Right renal pelvis (tissue), 4 donors: ENCODE results near the gene CIB4. TPM values are rescaled to one million over a fixed set of nuclear protein-coding genes. Genes with fewer than 3 reads are reported as not detected.

Experiments used
- DNase-seq, 4 donors: peaks; one replicate each; pipeline ENCODE4 v3.0.0-alpha.2; 2013; ENCODE audit warnings: low read depth in 4 of 4, low spot score in 3 of 4, missing footprints in 1 of 4
- polyA plus RNA-seq, 4 donors: library from polyadenylated mRNA; unstranded; fragments of 120-200 nt; gene quantifications; one replicate each; pipeline ENCODE4 v1.2.1, GENCODE V29; 2013; ENCODE audit not compliant: insufficient read length in 4 of 4

The CIB4 gene
- polyA plus RNA-seq, 4 donors, result 0.30 to 1.2 (median 0.61) TPM

- no peak for DNase-seq
These were observed 13.6 kb downstream of the CIB4 start for GRCh38 chr2:26627350-26628105.

GRCh38 chr2:26626606-26627005, 14.6 kb downstream of the CIB4 start:
- DNase-seq, result no peak

- DNase-seq, result no peak
These were observed 17.3 kb downstream of the CIB4 start for GRCh38 chr2:26623541-26624495.

- DNase-seq, result no peak
These were observed 19.5 kb downstream of the CIB4 start for GRCh38 chr2:26621469-26622199.

GRCh38 chr2:26620031-26620605, 21.0 kb downstream of the CIB4 start:
- no peak for DNase-seq

- no peak for DNase-seq
These were observed 21.6 kb downstream of the CIB4 start for GRCh38 chr2:26619521-26619951.

GRCh38 chr2:26619096-26619495, 22.1 kb downstream of the CIB4 start:
- DNase-seq, result no peak

GRCh38 chr2:26618611-26619010, 22.6 kb downstream of the CIB4 start:
- no peak for DNase-seq

GRCh38 chr2:26617588-26618083, 23.5 kb downstream of the CIB4 start:
- no peak for DNase-seq

- DNase-seq, result no peak
These were observed 24.2 kb downstream of the CIB4 start for GRCh38 chr2:26616706-26617587.

GRCh38 chr2:26615860-26616705, 25.1 kb downstream of the CIB4 start:
- no peak for DNase-seq

- DNase-seq, result no peak
These were observed 25.8 kb downstream of the CIB4 start for GRCh38 chr2:26615336-26615859.

GRCh38 chr2:26614216-26615138, 26.7 kb downstream of the CIB4 start:
- no peak for DNase-seq

GRCh38 chr2:26613241-26614215, 27.6 kb downstream of the CIB4 start:
- DNase-seq, result no peak

GRCh38 chr2:26612522-26613240, 28.5 kb downstream of the CIB4 start:
- peak in 1 of 4 donors; percentile 43 for DNase-seq
